DND-41 (cell line): ENCODE measurements around the gene CLRN2.

Experiments used
- ATAC-seq: fragments of 200-7000 bp; cut with Tn5 transposase; 3 replicates; pipeline ENCODE4 v1.9.1; 2021; ENCODE audit warnings: low read depth; ENCODE audit not compliant: insufficient read depth
- DNase-seq: peaks from one replicate; pipeline ENCODE4 v3.0.0-alpha.2; 2020
- H2AFZ ChIP-seq: 2 replicates; pipeline ENCODE4 v1.6.0; 2012; ENCODE audit warnings: low read depth, low read length
- H3K27ac ChIP-seq: 2 replicates; pipeline ENCODE4 v1.5.1; 2012; ENCODE audit warnings: low read length, inconsistent platforms
- H3K27me3 ChIP-seq: fragments of 200-600 bp; sonication (generic); 2 replicates; pipeline ENCODE4 v1.6.0; 2012; ENCODE audit warnings: low read length, mild to moderate bottlenecking, inconsistent platforms; ENCODE audit not compliant: insufficient read depth, poor library complexity
- H3K36me3 ChIP-seq: 2 replicates; pipeline ENCODE4 v1.5.1; 2012; ENCODE audit warnings: low read length, inconsistent platforms; ENCODE audit not compliant: insufficient read depth
- H3K4me1 ChIP-seq: 2 replicates; pipeline ENCODE4 v1.5.1; 2012; ENCODE audit warnings: mild to moderate bottlenecking, low read length; ENCODE audit not compliant: insufficient read depth
- H3K4me2 ChIP-seq: 2 replicates; pipeline ENCODE4 v1.6.0; 2012; ENCODE audit warnings: mild to moderate bottlenecking, moderate library complexity, low read length, inconsistent platforms; ENCODE audit not compliant: insufficient read depth
- H3K4me3 ChIP-seq, 2 experiments: fragments of 200-600 bp in 1 of 2; shearing (Covaris generic) in 1 of 2; 2 replicates each; pipeline ENCODE4 v1.5.1; 2012 to 2016; ENCODE audit warnings: inconsistent platforms in 2 of 2, low read length in 2 of 2, mild to moderate bottlenecking in 2 of 2, low read depth in 1 of 2, moderate library complexity in 1 of 2
- H3K79me2 ChIP-seq: 2 replicates; pipeline ENCODE4 v1.6.0; 2012; ENCODE audit warnings: low read length, inconsistent platforms; ENCODE audit not compliant: insufficient read depth
- H3K9ac ChIP-seq: 2 replicates; pipeline ENCODE4 v1.6.0; 2012; ENCODE audit warnings: low read depth, mild to moderate bottlenecking, inconsistent platforms, low read length, moderate library complexity
- H3K9me3 ChIP-seq: 2 replicates; pipeline ENCODE4 v1.5.1; 2012; ENCODE audit warnings: low read length, moderate library complexity, mild to moderate bottlenecking, inconsistent platforms; ENCODE audit not compliant: insufficient read depth, severe bottlenecking
- H4K20me1 ChIP-seq: 2 replicates; pipeline ENCODE4 v1.6.0; 2012; ENCODE audit warnings: low read length; ENCODE audit not compliant: insufficient read depth
- EZH2 ChIP-seq: IDR thresholded peaks from 3 replicates; pipeline ENCODE4 v1.6.1; 2012; ENCODE audit warnings: borderline replicate concordance, low read depth, mild to moderate bottlenecking, moderate library complexity, low read length, inconsistent platforms; ENCODE audit not compliant: severe bottlenecking
- TF ChIP-seq, protein P1 (sequence below): IDR thresholded peaks from 2 replicates; pipeline ENCODE4 v1.5.1; 2012; ENCODE audit warnings: borderline replicate concordance, low read length, moderate library complexity, mild to moderate bottlenecking; ENCODE audit not compliant: poor library complexity, severe bottlenecking; ENCODE audit errors: extremely low read depth

CLRN2 gene

DNA sequence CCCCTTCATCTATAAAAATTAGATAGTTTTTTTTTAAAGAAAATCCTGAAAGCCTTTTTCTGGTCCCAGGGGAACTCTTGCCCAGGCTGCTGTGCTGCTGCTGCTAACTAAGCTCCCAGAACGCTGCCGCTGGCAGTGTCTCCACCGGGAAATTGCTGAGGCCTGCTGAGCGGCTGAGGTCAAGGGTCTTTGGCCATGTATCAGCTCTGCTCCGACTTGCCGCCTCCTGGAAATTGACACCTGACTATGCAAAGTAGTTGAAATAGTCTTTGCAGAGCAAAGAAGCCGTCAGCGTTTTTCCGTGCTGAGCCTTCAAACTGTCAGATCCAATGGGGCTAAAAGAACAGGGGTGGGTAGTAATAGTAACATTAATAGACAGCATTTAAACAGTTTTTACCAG is 3.9 kb upstream of the CLRN2 start:
- DNase-seq = no peak

DNA sequence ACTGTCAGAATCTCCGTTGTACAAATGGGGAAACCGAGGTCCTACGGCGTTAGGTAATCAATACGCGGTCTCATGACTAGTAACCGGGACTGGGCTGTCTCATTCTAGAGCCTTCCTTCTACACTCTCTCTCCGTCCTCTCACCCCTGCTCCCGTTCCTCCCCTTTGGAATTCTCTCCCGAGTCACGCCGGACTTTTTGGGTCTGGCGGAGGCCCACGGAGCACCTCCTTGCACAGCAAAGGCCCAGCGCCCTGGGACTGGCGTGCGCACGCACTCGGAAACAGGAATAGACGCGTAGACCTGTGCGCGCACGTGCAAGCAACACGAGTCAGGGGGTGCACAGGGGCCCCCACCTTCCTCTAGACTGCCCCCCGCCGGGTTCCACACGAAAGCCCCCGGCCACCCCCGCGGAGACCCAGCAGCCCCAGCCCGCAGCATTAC is 3.4 kb upstream of the CLRN2 start:
- Histone ChIP-seq H3K4me3 (peak overlapping the region; percentile 23 to 68; a peak in 3 of 4 replicates), H3K4me2 (peak overlapping the region; percentile 67), H3K27ac (peak overlapping the region; percentile 48), H3K9ac (peak overlapping the region; percentile 69), H2AFZ (peak overlapping the region; percentile 73), H3K79me2 (peaks cover 18% of the 10 kb centered on the region; the same call in 1 of the 2 replicates), H3K36me3 (peaks cover 3% of the 10 kb centered on the region; the same call in 1 of the 2 replicates), H3K27me3 (peaks cover 6% of the 10 kb centered on the region), H3K9me3 (no peaks in the 10 kb centered on the region), H3K4me1 (peaks cover 22% of the 10 kb centered on the region), H4K20me1 (no peaks in the 10 kb centered on the region)
- ATAC-seq (peak; percentile 81), DNase-seq (peak; percentile 57)
- TF ChIP-seq, protein P1, sequence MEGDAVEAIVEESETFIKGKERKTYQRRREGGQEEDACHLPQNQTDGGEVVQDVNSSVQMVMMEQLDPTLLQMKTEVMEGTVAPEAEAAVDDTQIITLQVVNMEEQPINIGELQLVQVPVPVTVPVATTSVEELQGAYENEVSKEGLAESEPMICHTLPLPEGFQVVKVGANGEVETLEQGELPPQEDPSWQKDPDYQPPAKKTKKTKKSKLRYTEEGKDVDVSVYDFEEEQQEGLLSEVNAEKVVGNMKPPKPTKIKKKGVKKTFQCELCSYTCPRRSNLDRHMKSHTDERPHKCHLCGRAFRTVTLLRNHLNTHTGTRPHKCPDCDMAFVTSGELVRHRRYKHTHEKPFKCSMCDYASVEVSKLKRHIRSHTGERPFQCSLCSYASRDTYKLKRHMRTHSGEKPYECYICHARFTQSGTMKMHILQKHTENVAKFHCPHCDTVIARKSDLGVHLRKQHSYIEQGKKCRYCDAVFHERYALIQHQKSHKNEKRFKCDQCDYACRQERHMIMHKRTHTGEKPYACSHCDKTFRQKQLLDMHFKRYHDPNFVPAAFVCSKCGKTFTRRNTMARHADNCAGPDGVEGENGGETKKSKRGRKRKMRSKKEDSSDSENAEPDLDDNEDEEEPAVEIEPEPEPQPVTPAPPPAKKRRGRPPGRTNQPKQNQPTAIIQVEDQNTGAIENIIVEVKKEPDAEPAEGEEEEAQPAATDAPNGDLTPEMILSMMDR = no peak
- no peak for TF ChIP-seq EZH2

More for the DNA sequence above, 3.9 kb upstream of the CLRN2 start:
- no peak for ATAC-seq
- Histone ChIP-seq H3K9ac (peak overlapping the region; percentile 69), H4K20me1 (peaks cover 2% of the 10 kb centered on the region; the same call in 1 of the 2 replicates), H3K27me3 (peaks cover 5% of the 10 kb centered on the region), H3K79me2 (peaks cover 18% of the 10 kb centered on the region; the same call in 1 of the 2 replicates), H3K9me3 (no peaks in the 10 kb centered on the region), H3K27ac (peak overlapping the region; percentile 48; the same call in 1 of the 2 replicates), H3K4me3 (peak overlapping the region; percentile 23 to 68; a peak in 3 of 4 replicates), H3K4me1 (peaks cover 22% of the 10 kb centered on the region), H2AFZ (peak overlapping the region; percentile 73), H3K36me3 (peaks cover 3% of the 10 kb centered on the region; the same call in 1 of the 2 replicates), H3K4me2 (peak overlapping the region; percentile 67)
- TF ChIP-seq, protein P1 = no peak
- TF ChIP-seq EZH2 = no peak

DNA sequence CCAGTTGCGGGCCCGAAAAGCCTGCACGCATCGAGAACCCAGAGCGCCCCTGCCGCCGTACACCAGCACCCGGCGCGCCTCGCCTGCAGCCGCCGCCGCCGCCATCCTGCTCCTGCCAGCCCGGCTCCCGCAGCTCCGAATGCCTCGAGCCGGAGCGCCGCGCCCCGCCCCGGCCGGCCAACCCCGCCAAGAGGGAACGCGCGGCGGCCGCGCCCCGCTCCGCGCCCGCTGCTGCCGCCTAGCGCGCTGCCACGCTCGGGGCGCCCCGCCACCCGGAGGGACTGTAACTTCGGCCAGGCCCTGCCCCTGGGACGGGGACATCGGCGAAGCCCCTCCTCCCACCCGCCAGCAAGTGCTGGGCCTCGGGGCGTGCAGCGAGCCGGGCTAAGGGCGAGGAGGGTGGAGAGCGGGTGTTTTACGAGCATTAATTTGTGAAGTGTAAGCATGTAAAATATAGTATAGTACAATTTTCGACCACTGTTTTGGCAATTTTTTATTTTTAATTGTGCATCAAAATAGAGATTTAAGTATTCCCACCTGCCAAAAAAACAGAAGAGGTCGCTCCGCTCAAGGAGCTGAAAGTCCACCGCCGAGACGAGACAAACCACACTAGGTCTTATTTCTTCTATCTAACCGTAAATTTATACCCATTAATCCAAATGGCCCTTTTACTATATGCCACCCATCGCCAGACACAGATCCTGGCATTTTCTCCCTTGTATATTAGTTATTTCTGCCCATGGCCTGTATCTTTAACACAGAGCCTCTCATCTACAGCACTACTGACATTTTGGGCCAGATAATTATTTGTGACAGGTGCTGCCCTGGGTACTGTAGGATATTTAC is 2.8 kb upstream of the CLRN2 start, which contains the start of gene QDPR:
TSS of gene QDPR (minus strand) at position 141 of the 846 bp plus-strand sequence. CDS start at position 105, 36 bp downstream.
- H3K27ac ChIP-seq = peak within 1 kb of the TSS; percentile 48

More for the DNA sequence above, 2.8 kb upstream of the CLRN2 start, which contains the start of gene QDPR:
- no peaks in the 10 kb centered on the region for H3K9me3 ChIP-seq
- peaks cover 18% of the 10 kb centered on the region; the same call in 1 of the 2 replicates for H3K79me2 ChIP-seq
- TF ChIP-seq, protein P1 = peak; percentile 56
- TF ChIP-seq EZH2 = no peak
- peak; percentile 85 for ATAC-seq
- peak; percentile 70 for DNase-seq
- peak within 1 kb of the TSS; percentile 73 for H2AFZ ChIP-seq
- no peaks in the 10 kb centered on the region for H4K20me1 ChIP-seq
- H3K4me3 ChIP-seq = peak within 1 kb of the TSS; percentile 25 to 68; a peak in 3 of 4 replicates
- peaks cover under 1% of the 10 kb centered on the region; the same call in 1 of the 2 replicates for H3K36me3 ChIP-seq
- H3K4me2 ChIP-seq = peak within 1 kb of the TSS; percentile 67
- H3K27me3 ChIP-seq = peaks cover 6% of the 10 kb centered on the region
- H3K9ac ChIP-seq = peak within 1 kb of the TSS; percentile 69
- peaks cover 22% of the 10 kb centered on the region for H3K4me1 ChIP-seq
